GM21447 (cell line): ENCODE data around the gene SCUBE1.

Source experiments
- ATAC-seq: cut with Tn5 transposase; IDR thresholded peaks from one replicate; pipeline ENCODE4 v1.9.1; 2021; ENCODE audit not compliant: unreplicated experiment

The SCUBE1 gene

GRCh38 chr22:43180670-43181069 lies 162.5 kb downstream of the SCUBE1 start:
- ATAC-seq = no peak

- ATAC-seq = no peak
Measured at GRCh38 chr22:43179911-43180195, 163.3 kb downstream of the SCUBE1 start.

- no peak for ATAC-seq
Measured at GRCh38 chr22:43179146-43179910, 163.8 kb downstream of the SCUBE1 start.

GRCh38 chr22:43177479-43177878 lies 165.7 kb downstream of the SCUBE1 start:
- ATAC-seq = no peak

- no peak for ATAC-seq
Measured at GRCh38 chr22:43176090-43176489, 167.1 kb downstream of the SCUBE1 start.

GRCh38 chr22:43174941-43175531 lies 168.1 kb downstream of the SCUBE1 start:
- ATAC-seq = no peak

- no peak for ATAC-seq
Measured at GRCh38 chr22:43173976-43174720, 169.0 kb downstream of the SCUBE1 start.

GRCh38 chr22:43173566-43173965 lies 169.6 kb downstream of the SCUBE1 start:
- no peak for ATAC-seq

GRCh38 chr22:43172191-43172590 lies 171.0 kb downstream of the SCUBE1 start:
- no peak for ATAC-seq

GRCh38 chr22:43171607-43172006 lies 171.6 kb downstream of the SCUBE1 start:
- no peak for ATAC-seq

- ATAC-seq = no peak
Measured at GRCh38 chr22:43171019-43171491, 172.1 kb downstream of the SCUBE1 start.

GRCh38 chr22:43170131-43170480 lies 173.1 kb downstream of the SCUBE1 start:
- ATAC-seq = no peak

- ATAC-seq = no peak
Measured at GRCh38 chr22:43169310-43170130, 173.7 kb downstream of the SCUBE1 start.

- ATAC-seq = no peak
Measured at GRCh38 chr22:43168471-43169309, 174.5 kb downstream of the SCUBE1 start.

GRCh38 chr22:43167001-43167589 lies 176.1 kb downstream of the SCUBE1 start:
- ATAC-seq = no peak

GRCh38 chr22:43166132-43166930 lies 176.8 kb downstream of the SCUBE1 start:
- no peak for ATAC-seq

GRCh38 chr22:43164636-43165035 lies 178.5 kb downstream of the SCUBE1 start:
- ATAC-seq = no peak

- ATAC-seq = no peak
Measured at GRCh38 chr22:43163241-43163795, 179.9 kb downstream of the SCUBE1 start.
